ENCODE data around the gene CEACAM16.
"Not testable (repeated sequence)": the region's sequence is repeated elsewhere in the genome, so short reads cannot be mapped to it uniquely, and the experiment has no call there.

CEACAM16 gene

GRCh38 chr19:44719262-44719701 is 20.3 kb downstream of the CEACAM16 start:
- no peaks in the 10 kb centered on the region for H3K36me3 ChIP-seq (replicated peaks)
- H3K9me3 ChIP-seq, result peaks cover 9% of the 10 kb centered on the region
- no peak for DNase-seq (ENCODE audit: low spot score in 2 of 2)
- H3K4me3 ChIP-seq, result no peak overlapping the region
- in situ Hi-C loops (cut with MboI; ENCODE audit: low sequenced_read_pairs), result no loop called here
- H3K27me3 ChIP-seq (ENCODE audit: low read depth), result no peaks in the 10 kb centered on the region
- peaks cover 11% of the 10 kb centered on the region for H3K4me1 ChIP-seq

GRCh38 chr19:44720396-44720795 is 21.4 kb downstream of the CEACAM16 start:
- H3K4me1 ChIP-seq, result peaks cover 11% of the 10 kb centered on the region
- H3K36me3 ChIP-seq (replicated peaks); DNase-seq (ENCODE audit: low spot score in 2 of 2); H3K27me3 ChIP-seq (ENCODE audit: low read depth); H3K4me3 ChIP-seq; H3K9me3 ChIP-seq: not testable (repeated sequence)
- in situ Hi-C loops (cut with MboI; ENCODE audit: low sequenced_read_pairs), result loop anchor here (5.0 to 10.0 kb wide), 2 partner anchors 52 to 124 kb away; partner anchors contain the start of gene NECTIN2

GRCh38 chr19:44720945-44721344 is 22.0 kb downstream of the CEACAM16 start:
- Histone ChIP-seq H3K27me3 (ENCODE audit: low read depth) (no peaks in the 10 kb centered on the region), H3K36me3 (replicated peaks) (no peaks in the 10 kb centered on the region), H3K9me3 (no peaks in the 10 kb centered on the region), H3K4me1 (peaks cover 11% of the 10 kb centered on the region), H3K4me3 (no peak overlapping the region)
- in situ Hi-C loops (cut with MboI; ENCODE audit: low sequenced_read_pairs), result loop anchor here (5.0 to 10.0 kb wide), 2 partner anchors 51 to 124 kb away; partner anchors contain the start of gene NECTIN2
- no peak for DNase-seq (ENCODE audit: low spot score in 2 of 2)

GRCh38 chr19:44721369-44721768 is 22.4 kb downstream of the CEACAM16 start:
- not testable (repeated sequence) for H3K27me3 ChIP-seq (ENCODE audit: low read depth); H3K9me3 ChIP-seq; H3K36me3 ChIP-seq (replicated peaks); H3K4me3 ChIP-seq; DNase-seq (ENCODE audit: low spot score in 2 of 2)
- in situ Hi-C loops (cut with MboI; ENCODE audit: low sequenced_read_pairs), result loop anchor here (5.0 to 10.0 kb wide), 2 partner anchors 51 to 123 kb away; partner anchors contain the start of gene NECTIN2
- H3K4me1 ChIP-seq, result peaks cover 11% of the 10 kb centered on the region

GRCh38 chr19:44722131-44723121 is 23.5 kb downstream of the CEACAM16 start:
- no peak for DNase-seq (ENCODE audit: low spot score in 2 of 2)
- Histone ChIP-seq H3K36me3 (replicated peaks) (no peaks in the 10 kb centered on the region), H3K9me3 (no peaks in the 10 kb centered on the region), H3K27me3 (ENCODE audit: low read depth) (no peaks in the 10 kb centered on the region), H3K4me3 (no peak overlapping the region), H3K4me1 (peaks cover 11% of the 10 kb centered on the region)
- in situ Hi-C loops (cut with MboI; ENCODE audit: low sequenced_read_pairs), result loop anchor here (5.0 to 10.0 kb wide), 2 partner anchors 50 to 122 kb away; partner anchors contain the start of gene NECTIN2

GRCh38 chr19:44723299-44723951 is 24.5 kb downstream of the CEACAM16 start:
- H3K9me3 ChIP-seq, result no peaks in the 10 kb centered on the region
- in situ Hi-C loops (cut with MboI; ENCODE audit: low sequenced_read_pairs), result loop anchor here (5.0 to 10.0 kb wide), 2 partner anchors 49 to 121 kb away; partner anchors contain the start of gene NECTIN2
- H3K36me3 ChIP-seq (replicated peaks), result no peaks in the 10 kb centered on the region
- peaks cover 8% of the 10 kb centered on the region for H3K4me1 ChIP-seq
- no peak overlapping the region for H3K4me3 ChIP-seq
- DNase-seq (ENCODE audit: low spot score in 2 of 2), result no peak
- H3K27me3 ChIP-seq (ENCODE audit: low read depth), result no peaks in the 10 kb centered on the region

- in situ Hi-C loops (cut with MboI; ENCODE audit: low sequenced_read_pairs), result loop anchor here (5.0 to 10.0 kb wide), 2 partner anchors 48 to 121 kb away; partner anchors contain the start of gene NECTIN2
- Histone ChIP-seq H3K27me3 (ENCODE audit: low read depth) (no peaks in the 10 kb centered on the region), H3K4me1 (peaks cover 4% of the 10 kb centered on the region), H3K9me3 (no peaks in the 10 kb centered on the region), H3K36me3 (replicated peaks) (no peaks in the 10 kb centered on the region), H3K4me3 (no peak overlapping the region)
- peak; percentile 61 to 86 for DNase-seq (ENCODE audit: low spot score in 2 of 2)
Observed at GRCh38 chr19:44723952-44724319, 25.0 kb downstream of the CEACAM16 start.

GRCh38 chr19:44725251-44725650 is 26.3 kb downstream of the CEACAM16 start:
- H3K27me3 ChIP-seq (ENCODE audit: low read depth), result no peaks in the 10 kb centered on the region
- H3K4me3 ChIP-seq, result no peak overlapping the region
- H3K9me3 ChIP-seq, result no peaks in the 10 kb centered on the region
- no peaks in the 10 kb centered on the region for H3K36me3 ChIP-seq (replicated peaks)
- no peak for DNase-seq (ENCODE audit: low spot score in 2 of 2)
- in situ Hi-C loops (cut with MboI; ENCODE audit: low sequenced_read_pairs), result loop anchor here (10.0 kb wide), 1 partner anchor 120 kb away; the partner anchor contains the start of gene NECTIN2
- H3K4me1 ChIP-seq, result no peaks in the 10 kb centered on the region

GRCh38 chr19:44725684-44726083 is 26.7 kb downstream of the CEACAM16 start:
- no peak overlapping the region for H3K4me3 ChIP-seq
- H3K4me1 ChIP-seq, result no peaks in the 10 kb centered on the region
- H3K27me3 ChIP-seq (ENCODE audit: low read depth), result no peaks in the 10 kb centered on the region
- in situ Hi-C loops (cut with MboI; ENCODE audit: low sequenced_read_pairs), result loop anchor here (10.0 kb wide), 1 partner anchor 119 kb away; the partner anchor contains the start of gene NECTIN2
- no peak for DNase-seq (ENCODE audit: low spot score in 2 of 2)
- H3K9me3 ChIP-seq, result no peaks in the 10 kb centered on the region
- no peaks in the 10 kb centered on the region for H3K36me3 ChIP-seq (replicated peaks)

- no peaks in the 10 kb centered on the region for H3K36me3 ChIP-seq (replicated peaks)
- H3K9me3 ChIP-seq, result no peaks in the 10 kb centered on the region
- H3K4me3 ChIP-seq, result no peak overlapping the region
- no peaks in the 10 kb centered on the region for H3K4me1 ChIP-seq
- no peaks in the 10 kb centered on the region for H3K27me3 ChIP-seq (ENCODE audit: low read depth)
- in situ Hi-C loops (cut with MboI; ENCODE audit: low sequenced_read_pairs), result loop anchor here (10.0 kb wide), 1 partner anchor 118 kb away; the partner anchor contains the start of gene NECTIN2
- DNase-seq (ENCODE audit: low spot score in 2 of 2), result no peak
Observed at GRCh38 chr19:44726465-44726864, 27.5 kb downstream of the CEACAM16 start.

GRCh38 chr19:44728178-44728577 is 29.2 kb downstream of the CEACAM16 start:
- Histone ChIP-seq H3K4me1 (no peaks in the 10 kb centered on the region), H3K9me3 (no peaks in the 10 kb centered on the region), H3K36me3 (replicated peaks) (no peaks in the 10 kb centered on the region), H3K27me3 (ENCODE audit: low read depth) (no peaks in the 10 kb centered on the region), H3K4me3 (no peak overlapping the region)
- DNase-seq (ENCODE audit: low spot score in 2 of 2), result no peak
- in situ Hi-C loops (cut with MboI; ENCODE audit: low sequenced_read_pairs), result loop anchor here (10.0 kb wide), 1 partner anchor 117 kb away; the partner anchor contains the start of gene NECTIN2

GRCh38 chr19:44729516-44730033 is 30.6 kb downstream of the CEACAM16 start:
- Histone ChIP-seq H3K36me3 (replicated peaks) (no peaks in the 10 kb centered on the region), H3K4me1 (no peaks in the 10 kb centered on the region), H3K9me3 (no peaks in the 10 kb centered on the region), H3K27me3 (ENCODE audit: low read depth) (no peaks in the 10 kb centered on the region), H3K4me3 (no peak overlapping the region)
- in situ Hi-C loops (cut with MboI; ENCODE audit: low sequenced_read_pairs), result loop anchor here (10.0 kb wide), 1 partner anchor 115 kb away; the partner anchor contains the start of gene NECTIN2
- DNase-seq (ENCODE audit: low spot score in 2 of 2), result no peak

- no peaks in the 10 kb centered on the region for H3K9me3 ChIP-seq
- H3K36me3 ChIP-seq (replicated peaks), result no peaks in the 10 kb centered on the region
- in situ Hi-C loops (cut with MboI; ENCODE audit: low sequenced_read_pairs), result no loop called here
- H3K4me1 ChIP-seq, result no peaks in the 10 kb centered on the region
- no peak for DNase-seq (ENCODE audit: low spot score in 2 of 2)
- H3K27me3 ChIP-seq (ENCODE audit: low read depth), result no peaks in the 10 kb centered on the region
- H3K4me3 ChIP-seq, result no peak overlapping the region
Observed at GRCh38 chr19:44731081-44731480, 32.1 kb downstream of the CEACAM16 start.
